ENCODE measurements around the gene COL5A3.
A peak's percentile ranks its signal among the peaks of the same experiment; 100 is the strongest.

COL5A3 gene

GRCh38 chr19:9914315-9915207 is 95.7 kb downstream of the COL5A3 start:
- peak overlapping the region; percentile 51 for H3K4me3 ChIP-seq (ENCODE audit: low read depth, low read length)
- DNase-seq (ENCODE audit: low read depth), result peak; percentile 30

- DNase-seq (ENCODE audit: low read depth), result no peak
- peak overlapping the region; percentile 51 for H3K4me3 ChIP-seq (ENCODE audit: low read depth, low read length)
These were observed 96.3 kb downstream of the COL5A3 start for GRCh38 chr19:9914001-9914314.

GRCh38 chr19:9913237-9914000 is 96.9 kb downstream of the COL5A3 start:
- peak overlapping the region; percentile 36 for H3K4me3 ChIP-seq (ENCODE audit: low read depth, low read length)
- no peak for DNase-seq (ENCODE audit: low read depth)

GRCh38 chr19:9912551-9913236 is 97.6 kb downstream of the COL5A3 start:
- H3K4me3 ChIP-seq (ENCODE audit: low read depth, low read length), result no peak overlapping the region
- no peak for DNase-seq (ENCODE audit: low read depth)

- H3K4me3 ChIP-seq (ENCODE audit: low read depth, low read length), result no peak overlapping the region
- DNase-seq (ENCODE audit: low read depth), result no peak
These were observed 98.6 kb downstream of the COL5A3 start for GRCh38 chr19:9911524-9912185.

GRCh38 chr19:9910625-9911024 is 99.7 kb downstream of the COL5A3 start:
- no peak for DNase-seq (ENCODE audit: low read depth)
- H3K4me3 ChIP-seq (ENCODE audit: low read depth, low read length), result no peak overlapping the region

Data from skeletal muscle cell (primary cell).